ENCODE measurements around the gene INTS3.
"Not testable (repeated sequence)": the region's sequence is repeated elsewhere in the genome, so short reads cannot be mapped to it uniquely, and the experiment has no call there.

INTS3 gene

DNA sequence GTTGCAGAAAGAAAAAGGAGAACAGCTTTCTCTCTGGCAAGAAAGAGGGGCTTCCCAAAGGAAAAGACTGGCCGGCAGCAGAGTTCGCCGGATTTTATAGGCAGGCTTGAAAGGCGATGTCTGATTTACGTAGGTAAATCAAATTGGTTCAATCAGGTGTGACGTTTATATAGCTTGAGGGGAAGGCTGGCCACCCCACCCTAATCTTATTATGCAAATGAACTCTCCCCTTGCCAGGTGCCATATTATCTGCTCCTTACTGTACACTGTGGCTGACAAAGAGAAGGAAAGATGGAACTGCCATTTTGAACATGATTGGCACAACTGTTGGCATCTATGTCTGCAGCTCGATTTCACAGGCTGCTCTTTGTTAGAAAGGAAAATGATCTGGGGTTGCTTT, 16.8 kb upstream of the INTS3 start:
- DNase-seq: no peak

DNA sequence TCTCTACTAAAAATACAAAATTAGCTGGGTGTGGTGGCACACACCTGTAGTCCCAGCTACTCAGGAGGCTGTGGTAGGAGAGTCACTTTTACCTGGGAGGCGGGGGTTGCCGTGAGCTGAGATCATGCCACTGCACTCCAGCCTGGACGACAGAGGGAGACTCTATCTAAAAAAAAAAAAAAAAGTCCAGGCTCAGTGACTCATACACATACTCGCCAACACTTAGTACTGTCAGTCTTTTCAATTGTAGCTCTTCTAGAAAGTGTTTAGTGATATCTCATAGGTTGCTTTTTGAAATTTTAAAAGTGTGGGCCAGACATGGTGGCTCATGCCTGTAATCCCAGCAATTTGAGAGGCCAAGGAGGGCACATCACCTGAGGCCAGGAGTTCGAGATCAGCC, 11.6 kb upstream of the INTS3 start:
- not testable (repeated sequence) for DNase-seq

GRCh38 chr1:153717330-153717729, 10.5 kb upstream of the INTS3 start:
- no peak for DNase-seq

DNA sequence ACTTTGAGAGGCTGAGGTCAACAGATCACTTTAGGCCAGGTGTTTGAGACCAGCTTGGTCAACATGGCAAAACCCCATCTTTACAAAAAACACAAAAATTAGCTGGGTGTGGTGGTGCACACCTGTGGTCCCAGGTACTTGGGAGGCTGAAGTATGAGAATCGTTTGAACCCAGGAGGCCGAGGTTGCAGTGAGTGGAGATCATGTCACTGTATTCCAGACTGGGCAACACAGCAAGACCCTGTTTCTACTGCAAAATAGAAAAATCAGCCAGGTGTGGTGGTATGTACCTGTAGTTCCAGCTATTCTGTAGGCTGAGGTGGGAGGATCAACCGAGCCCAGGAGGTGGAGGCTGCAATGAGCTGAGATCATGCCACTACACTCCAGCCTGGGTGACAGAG, 4.2 kb upstream of the INTS3 start:
- no peak for DNase-seq

GRCh38 chr1:153724634-153725033, 3.2 kb upstream of the INTS3 start:
- not testable (repeated sequence) for DNase-seq

GRCh38 chr1:153728305-153729066, 636 bp downstream of the INTS3 start:
- peak; percentile 20 to 39 (median 22) for DNase-seq

DNA sequence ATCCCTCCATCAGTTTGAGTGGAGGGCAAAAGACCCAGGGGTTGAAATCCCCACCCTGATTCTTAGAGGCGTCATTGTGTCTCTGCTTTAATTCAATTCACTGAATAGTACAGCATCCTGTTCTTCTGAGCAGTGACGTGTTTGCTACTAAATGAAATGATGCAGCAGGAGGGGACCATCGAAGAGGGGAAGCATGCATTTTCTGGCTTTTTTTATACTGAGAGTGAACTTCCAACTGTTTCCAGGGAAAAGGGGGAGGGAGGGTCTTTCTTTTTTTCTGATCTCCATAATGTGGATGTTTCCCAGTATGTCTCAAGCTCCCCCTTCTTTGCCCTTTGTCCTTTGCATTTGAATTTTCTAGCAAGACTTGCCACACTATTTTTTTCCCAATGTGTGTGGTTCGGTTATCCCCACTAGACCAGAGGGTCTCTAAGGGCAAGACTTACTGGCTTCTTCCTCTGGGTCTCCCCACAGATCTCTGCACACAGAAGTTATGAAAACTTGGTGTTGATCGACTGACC, 2.7 kb downstream of the INTS3 start:
- DNase-seq: no peak

DNA sequence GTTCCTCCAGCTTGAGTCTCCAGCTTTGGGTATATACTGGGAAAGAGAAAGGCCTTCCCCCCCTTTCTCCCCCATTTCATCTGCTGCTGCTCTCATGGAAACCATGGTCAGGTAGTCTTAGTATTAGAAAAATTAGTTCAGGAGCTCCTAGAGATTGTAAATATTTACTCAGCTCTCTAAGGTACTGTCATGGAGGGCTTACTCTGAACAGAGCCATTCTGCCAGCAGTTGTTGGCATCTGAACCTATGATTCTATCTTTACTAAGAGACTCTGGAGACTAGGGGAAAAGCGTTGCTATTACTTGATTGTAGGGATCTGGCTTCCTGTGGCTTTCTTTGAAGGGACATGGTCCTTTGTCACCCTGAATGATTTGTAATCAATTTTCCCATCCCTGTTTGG, 6.1 kb downstream of the INTS3 start:
- no peak for DNase-seq

GRCh38 chr1:153734396-153735089, 6.7 kb downstream of the INTS3 start:
- peak; percentile 59 to 90 (median 83) for DNase-seq

GRCh38 chr1:153735090-153735420, 7.2 kb downstream of the INTS3 start:
- DNase-seq: no peak

GRCh38 chr1:153741986-153742385, 14.1 kb downstream of the INTS3 start:
- DNase-seq: no peak

DNA sequence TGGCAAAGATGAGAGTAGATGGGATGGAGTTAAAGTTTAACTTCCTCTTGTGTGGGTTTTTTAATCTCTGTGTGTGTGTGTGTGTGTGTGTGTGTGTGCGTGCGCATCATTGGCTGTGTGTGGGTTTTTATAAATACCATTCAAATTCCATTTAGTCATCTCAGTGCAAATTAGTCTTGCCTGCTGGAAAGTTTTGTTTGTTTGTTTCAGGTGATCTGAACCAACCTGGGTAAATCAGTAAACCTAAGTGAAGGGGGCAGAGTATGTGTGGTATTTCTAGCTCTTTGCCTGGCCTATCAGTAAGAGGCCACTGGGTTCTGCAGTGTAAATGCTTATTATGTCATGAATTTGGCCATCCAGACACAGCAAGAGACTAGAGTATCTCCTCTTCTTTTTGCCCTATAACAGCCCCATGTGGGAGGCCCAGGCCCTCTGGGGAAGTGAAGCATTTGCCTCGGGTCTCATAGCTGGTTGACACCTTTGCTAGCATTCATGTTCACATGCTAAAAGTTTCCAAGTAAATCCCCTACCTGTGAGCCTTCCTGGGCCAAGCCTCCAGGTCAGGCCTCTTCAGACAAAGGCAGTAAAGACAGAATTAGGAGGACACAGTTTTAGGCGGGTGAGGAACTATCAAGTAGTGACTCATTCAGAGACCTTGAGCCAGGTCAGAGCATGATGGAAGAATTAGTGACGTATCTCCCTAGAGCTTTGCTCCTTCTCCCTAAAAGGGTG, 14.7 kb downstream of the INTS3 start:
- peak; percentile 63 to 70 (median 65) for DNase-seq

GRCh38 chr1:153745417-153745816, 17.6 kb downstream of the INTS3 start:
- no peak for DNase-seq

DNA sequence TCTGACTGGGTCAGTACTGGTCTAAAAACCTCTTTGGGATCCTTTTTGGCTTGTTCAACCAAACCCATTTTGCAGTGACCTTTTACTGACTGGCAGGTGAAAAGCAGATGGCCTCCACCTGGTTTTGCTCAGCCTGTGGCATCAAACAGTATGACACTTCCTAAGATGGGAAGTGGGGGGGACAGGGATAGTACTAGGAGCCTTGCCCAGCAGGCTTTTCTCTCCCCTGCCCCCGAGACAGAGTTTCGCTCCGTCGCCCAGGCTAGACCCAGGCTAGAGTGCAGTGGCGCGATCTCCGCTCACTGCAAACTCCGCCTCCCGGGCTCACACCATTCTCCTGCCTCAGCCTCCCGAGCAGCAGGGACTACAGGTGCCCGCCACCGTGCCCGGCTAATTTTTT, 18.3 kb downstream of the INTS3 start:
- no peak for DNase-seq

DNA sequence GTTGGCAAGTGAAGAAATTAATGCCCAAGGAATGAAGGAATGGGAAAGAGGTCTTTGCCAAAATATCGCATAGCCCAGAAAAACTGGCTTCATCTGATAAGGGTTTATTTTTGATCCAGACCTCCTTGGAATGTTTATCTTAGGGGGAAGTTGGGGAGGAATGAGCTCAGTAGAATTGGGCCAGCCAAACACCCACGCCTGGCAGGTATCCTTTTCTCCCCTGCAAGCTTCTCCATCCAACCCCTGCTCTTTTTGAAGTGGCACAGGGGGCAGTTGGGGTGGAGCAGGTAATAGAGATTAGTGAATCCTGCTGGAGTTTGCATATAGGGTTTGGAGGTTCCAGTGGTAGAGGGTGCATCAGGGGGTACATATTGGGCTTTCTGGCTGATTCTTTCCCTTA, 21.1 kb downstream of the INTS3 start:
- no peak for DNase-seq

DNA sequence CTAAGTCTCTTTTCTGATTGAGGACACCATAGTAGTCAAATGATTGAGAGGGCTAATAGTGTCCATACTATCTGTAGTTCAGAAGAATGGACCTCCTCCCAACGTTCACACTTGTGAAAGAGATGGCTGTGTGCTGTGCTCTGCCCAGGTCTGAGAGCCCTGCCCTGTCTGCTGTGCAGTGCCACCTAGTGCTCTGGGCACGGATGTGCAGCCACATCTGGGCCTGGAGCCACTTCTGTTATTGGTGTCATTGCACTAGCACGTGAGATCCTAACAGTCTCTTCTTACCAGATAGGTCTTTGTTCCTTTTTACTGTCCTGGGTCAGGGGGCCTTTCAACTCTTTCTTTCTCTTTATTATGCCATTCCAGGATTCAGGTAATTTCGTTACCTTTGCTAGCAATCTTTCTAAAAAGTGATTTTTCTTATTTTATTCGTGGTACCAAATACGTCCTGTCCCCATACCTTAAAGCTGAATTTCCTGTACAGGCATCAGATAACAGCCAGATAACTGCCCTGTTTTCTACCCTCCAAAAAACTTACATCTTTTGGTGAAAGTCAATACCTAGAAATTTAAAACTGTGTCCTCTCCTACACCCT, 21.7 kb downstream of the INTS3 start:
- peak; percentile 89 to 90 (median 89) for DNase-seq

DNA sequence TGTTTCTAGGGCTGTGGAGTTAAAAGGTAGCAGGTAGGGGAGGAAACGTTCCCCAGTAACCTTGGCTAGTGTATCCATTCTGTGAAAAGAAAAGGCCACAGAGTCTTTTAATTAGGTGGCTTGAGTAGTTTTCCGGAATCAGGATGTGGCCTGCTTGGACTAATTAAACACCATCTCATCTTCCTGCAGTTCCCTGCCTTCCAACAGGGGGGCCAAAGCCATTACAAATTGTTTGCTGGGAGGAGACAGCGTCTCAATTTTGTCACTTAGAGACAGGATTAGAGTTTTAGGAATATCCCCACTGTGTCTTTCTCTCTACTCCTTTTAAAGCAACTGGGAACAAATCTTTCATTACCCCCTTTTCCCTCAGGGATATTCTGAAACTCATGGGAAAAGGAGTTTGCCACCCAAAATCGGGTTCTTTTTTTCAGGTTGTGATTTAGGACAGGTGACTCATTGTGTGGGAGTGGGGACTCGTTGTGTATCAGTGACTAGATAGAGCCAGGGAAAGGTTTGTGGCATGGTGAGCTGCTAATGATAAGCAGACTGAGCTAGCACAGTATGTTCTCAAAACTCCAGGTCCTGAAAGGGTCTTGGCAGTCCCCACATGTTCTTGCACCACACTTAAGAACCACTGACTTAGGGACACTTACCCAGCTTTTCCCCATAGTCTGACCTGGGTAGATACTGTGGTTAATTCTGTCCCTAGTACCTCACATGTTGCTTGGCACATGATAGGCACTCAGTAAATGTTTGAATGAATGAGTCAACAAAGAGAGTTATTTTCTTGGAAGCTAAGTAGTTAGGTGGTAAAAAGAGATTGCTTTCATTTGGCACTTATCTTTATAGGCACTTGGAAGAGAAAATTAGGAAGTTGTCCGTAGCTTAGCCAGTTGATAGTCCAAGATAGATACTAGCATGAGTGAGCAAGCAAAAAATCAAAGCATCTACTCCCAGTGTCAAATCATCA, 22.5 kb downstream of the INTS3 start:
- DNase-seq: no peak

GRCh38 chr1:153752072-153752471, 24.2 kb downstream of the INTS3 start:
- DNase-seq: no peak

DNA sequence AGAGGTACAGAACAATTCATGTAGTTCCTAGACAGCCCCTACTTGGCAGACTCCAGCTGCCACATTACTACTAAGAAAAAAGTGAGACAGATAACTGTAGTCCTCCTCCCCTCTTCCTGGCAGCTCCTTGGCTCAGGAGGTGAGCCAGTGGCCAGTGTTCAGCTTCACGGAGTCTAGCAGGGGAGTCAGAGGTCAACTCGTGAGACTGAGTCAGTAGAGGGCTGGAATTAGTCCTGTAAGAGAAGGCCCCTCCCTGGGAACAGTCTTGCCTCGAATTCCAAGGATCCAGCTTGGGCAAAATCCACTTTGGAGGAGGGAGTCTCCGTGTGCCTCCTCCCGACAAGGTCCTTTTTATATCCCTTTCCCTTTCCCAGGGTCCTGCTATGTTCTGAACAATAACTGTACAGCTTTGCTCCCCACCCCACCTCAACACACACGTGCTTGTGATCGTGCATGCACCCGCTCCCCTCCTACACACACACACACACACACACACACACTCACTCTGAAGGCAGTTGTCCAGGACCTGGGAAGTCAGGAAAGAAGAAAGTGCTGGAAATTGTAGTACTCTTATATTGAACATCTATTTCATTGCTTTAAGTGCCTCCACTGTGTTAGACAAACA, 24.8 kb downstream of the INTS3 start:
- no peak for DNase-seq

DNA sequence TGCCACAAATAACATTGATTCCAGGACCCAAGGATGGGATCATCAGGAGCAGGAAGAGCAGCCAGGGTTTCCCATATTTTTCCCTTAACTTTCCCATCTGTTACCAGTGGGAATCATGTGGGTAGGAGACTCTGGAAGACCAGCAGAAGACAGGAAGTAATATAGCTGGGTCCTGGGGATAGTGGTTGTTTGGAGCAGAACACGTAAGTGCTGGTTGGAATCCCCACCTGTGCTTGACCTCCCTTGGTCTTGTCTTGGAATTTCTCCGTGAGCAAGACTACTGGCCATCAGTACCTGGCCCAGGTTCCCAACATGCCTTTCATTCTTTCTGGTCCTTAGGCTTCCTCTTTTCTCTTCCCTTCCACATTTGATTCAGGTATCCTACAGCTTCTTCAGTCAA, 26.4 kb downstream of the INTS3 start:
- no peak for DNase-seq

DNA sequence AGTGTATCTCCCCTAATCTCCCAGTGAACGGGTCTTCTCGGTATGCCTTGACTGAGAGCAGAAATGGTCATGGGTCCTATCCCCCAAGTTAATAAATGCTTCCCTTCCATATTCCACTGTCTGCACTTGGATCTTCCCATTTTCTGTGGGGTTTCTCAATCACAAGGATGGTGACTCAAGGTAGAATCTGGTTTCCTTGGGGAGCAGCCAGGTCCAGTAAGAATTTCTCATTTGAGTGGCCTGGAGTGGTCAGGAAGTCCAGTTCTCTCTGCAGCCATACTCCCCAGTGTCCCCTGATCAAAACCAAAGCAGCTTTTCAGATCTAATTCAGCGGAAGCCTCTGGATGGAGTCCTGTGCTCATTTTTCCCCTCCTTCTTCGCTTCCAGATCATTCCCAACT, 32.6 kb downstream of the INTS3 start:
- no peak for DNase-seq

All from suppressor macrophage treated with lipopolysaccharide for 1 hour (primary cell).